ENCODE data around the gene UBD. TPM values are rescaled to one million over a fixed set of nuclear protein-coding genes. Genes with fewer than 3 reads are reported as not detected.

UBD gene
- 0.47 to 0.50 TPM (median 0.49 TPM) in 3 replicates for total RNA-seq

- no peaks in the 10 kb centered on the region for H3K4me1 Mint-ChIP-seq
- no peak for TF ChIP-seq CTCF (IDR thresholded peaks at IDR 0.05; ENCODE audit: unreplicated experiment)
- H3K4me3 Mint-ChIP-seq, result no peak within 1 kb of the TSS
- no peak within 1 kb of the TSS for H3K27ac Mint-ChIP-seq
- H3K9me3 Mint-ChIP-seq, result no peaks in the 10 kb centered on the region
- no peaks in the 10 kb centered on the region for H3K36me3 Mint-ChIP-seq
- peaks cover 80% of the 10 kb centered on the region for H3K27me3 Mint-ChIP-seq (ENCODE audit: low read depth)
- DNase-seq (ENCODE audit: low spot score in 2 of 2, unreplicated experiment in 2 of 2), result no peak
Measured at GRCh38 chr6:29559524-29560287, at the start of gene UBD. Gene UBD, minus strand, starts transcription at chr6:29559732. Its CDS starts 31 bp downstream, at chr6:29559701.

GRCh38 chr6:29608131-29608530 is 48.6 kb upstream of the UBD start:
- DNase-seq (ENCODE audit: low spot score in 2 of 2, unreplicated experiment in 2 of 2), result no peak
- Mint-ChIP-seq H3K36me3 (peaks cover 49% of the 10 kb centered on the region), H3K4me1 (peaks cover under 1% of the 10 kb centered on the region), H3K4me3 (no peak overlapping the region), H3K9me3 (no peaks in the 10 kb centered on the region), H3K27ac (no peak overlapping the region), H3K27me3 (ENCODE audit: low read depth) (no peaks in the 10 kb centered on the region)
- TF ChIP-seq CTCF (IDR thresholded peaks at IDR 0.05; ENCODE audit: unreplicated experiment), result no peak

GRCh38 chr6:29603930-29604329 is 44.4 kb upstream of the UBD start:
- H3K27me3 Mint-ChIP-seq (ENCODE audit: low read depth), result no peaks in the 10 kb centered on the region
- H3K4me1 Mint-ChIP-seq, result peaks cover 6% of the 10 kb centered on the region
- H3K4me3 Mint-ChIP-seq, result no peak overlapping the region
- H3K27ac Mint-ChIP-seq, result no peak overlapping the region
- H3K36me3 Mint-ChIP-seq, result peaks cover 43% of the 10 kb centered on the region
- no peaks in the 10 kb centered on the region for H3K9me3 Mint-ChIP-seq
- DNase-seq (ENCODE audit: low spot score in 2 of 2, unreplicated experiment in 2 of 2), result no peak
- no peak for TF ChIP-seq CTCF (IDR thresholded peaks at IDR 0.05; ENCODE audit: unreplicated experiment)

GRCh38 chr6:29603456-29603855 is 43.9 kb upstream of the UBD start:
- Mint-ChIP-seq H3K36me3 (peaks cover 40% of the 10 kb centered on the region), H3K27ac (no peak overlapping the region), H3K27me3 (ENCODE audit: low read depth) (no peaks in the 10 kb centered on the region), H3K4me1 (peaks cover 6% of the 10 kb centered on the region), H3K9me3 (no peaks in the 10 kb centered on the region), H3K4me3 (no peak overlapping the region)
- TF ChIP-seq CTCF (IDR thresholded peaks at IDR 0.05; ENCODE audit: unreplicated experiment), result no peak
- DNase-seq (ENCODE audit: low spot score in 2 of 2, unreplicated experiment in 2 of 2), result no peak

- H3K36me3 Mint-ChIP-seq, result peaks cover 35% of the 10 kb centered on the region
- H3K9me3 Mint-ChIP-seq, result no peaks in the 10 kb centered on the region
- no peaks in the 10 kb centered on the region for H3K27me3 Mint-ChIP-seq (ENCODE audit: low read depth)
- no peak for DNase-seq (ENCODE audit: low spot score in 2 of 2, unreplicated experiment in 2 of 2)
- H3K27ac Mint-ChIP-seq, result no peak overlapping the region
- H3K4me3 Mint-ChIP-seq, result no peak overlapping the region
- no peak for TF ChIP-seq CTCF (IDR thresholded peaks at IDR 0.05; ENCODE audit: unreplicated experiment)
- H3K4me1 Mint-ChIP-seq, result peaks cover 6% of the 10 kb centered on the region
Measured at GRCh38 chr6:29602564-29603361, 43.2 kb upstream of the UBD start.
